DMS114 treated with DMSO at 0.1 percent for 48 hours (cell line): ENCODE measurements around the gene CPNE4.

Experiments
- DNase-seq: peaks from one replicate; lab custom pipeline; 2025; ENCODE audit not compliant: unreplicated experiment; lab: John Stamatoyannopoulos, UW

CPNE4 gene

DNA sequence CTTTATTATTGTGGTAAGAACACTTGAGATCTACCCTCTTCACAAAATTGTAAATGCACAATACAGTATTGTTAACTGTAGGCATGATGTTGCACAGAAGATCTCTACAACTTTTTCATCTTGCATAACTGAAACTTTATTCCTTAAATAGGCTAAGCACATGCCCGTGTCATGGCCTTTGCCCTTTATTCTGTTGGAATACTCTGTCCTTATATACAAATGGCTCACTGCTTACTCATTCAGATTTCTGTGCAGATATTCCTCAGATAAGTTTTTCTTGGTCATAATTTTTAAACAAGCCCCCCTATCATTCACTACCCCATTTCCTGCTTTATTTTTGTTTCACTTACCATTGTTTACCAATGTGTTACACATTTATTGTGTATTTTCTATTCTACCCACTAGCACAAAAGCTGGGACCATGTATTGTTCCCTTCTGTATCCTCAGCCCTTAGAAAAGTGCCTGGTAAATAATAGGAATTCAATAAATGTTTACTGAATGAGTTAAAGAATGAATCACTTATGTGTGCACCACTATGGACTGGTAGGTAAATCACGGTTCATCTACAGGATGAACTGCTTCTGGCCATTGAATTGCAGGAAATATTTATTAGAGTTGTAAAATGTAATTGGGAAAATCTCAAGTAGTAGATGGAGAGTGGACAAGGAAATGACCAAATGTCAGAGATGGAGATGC is 151.0 kb downstream of the CPNE4 start:
- no peak for DNase-seq

DNA sequence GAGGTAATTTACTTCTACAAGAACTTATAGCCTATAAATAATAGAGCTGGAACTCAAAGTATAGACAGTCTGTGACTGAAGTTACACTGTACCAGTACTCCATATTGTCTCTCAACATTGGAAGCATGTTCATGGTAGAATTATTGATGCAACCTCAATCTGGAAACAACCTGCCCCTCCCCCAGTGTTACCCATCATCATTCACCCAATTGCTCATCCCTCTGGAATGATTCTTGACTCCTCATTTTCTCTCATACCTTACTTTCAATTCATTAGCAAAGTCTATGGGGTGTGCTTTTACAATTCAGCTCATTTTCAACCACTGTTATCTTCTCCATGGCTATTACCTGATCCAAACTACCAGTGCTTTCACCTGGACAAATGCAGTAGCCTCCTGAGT is 151.7 kb downstream of the CPNE4 start:
- DNase-seq, result no peak

DNA sequence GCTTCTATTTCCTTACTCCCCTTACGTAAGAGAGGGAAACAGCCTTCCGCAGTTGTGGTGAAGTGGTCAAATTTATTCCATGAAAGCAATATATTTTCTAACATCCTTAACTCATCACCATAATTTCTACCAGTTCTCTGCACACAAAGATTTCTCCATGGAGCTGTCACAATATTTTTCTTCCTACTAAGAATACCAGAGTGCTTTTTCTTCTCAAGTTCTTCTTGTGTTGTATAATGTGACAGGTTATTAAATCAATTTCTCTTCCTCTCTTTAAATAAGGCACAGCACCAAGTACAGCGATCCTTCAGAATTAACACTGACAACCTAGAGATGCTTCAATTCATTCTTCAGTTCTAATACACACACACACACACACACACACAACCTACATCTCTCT is 153.0 kb downstream of the CPNE4 start:
- no peak for DNase-seq

- DNase-seq, result no peak
These were observed 153.9 kb downstream of the CPNE4 start for GRCh38 chr3:131880948-131881347.

GRCh38 chr3:131868203-131868602 is 166.6 kb downstream of the CPNE4 start:
- DNase-seq, result no peak

GRCh38 chr3:131856171-131856570 is 178.6 kb downstream of the CPNE4 start:
- DNase-seq, result no peak

- DNase-seq, result no peak
These were observed 184.6 kb downstream of the CPNE4 start for GRCh38 chr3:131850223-131850622.

GRCh38 chr3:131849616-131850015 is 185.2 kb downstream of the CPNE4 start:
- no peak for DNase-seq

DNA sequence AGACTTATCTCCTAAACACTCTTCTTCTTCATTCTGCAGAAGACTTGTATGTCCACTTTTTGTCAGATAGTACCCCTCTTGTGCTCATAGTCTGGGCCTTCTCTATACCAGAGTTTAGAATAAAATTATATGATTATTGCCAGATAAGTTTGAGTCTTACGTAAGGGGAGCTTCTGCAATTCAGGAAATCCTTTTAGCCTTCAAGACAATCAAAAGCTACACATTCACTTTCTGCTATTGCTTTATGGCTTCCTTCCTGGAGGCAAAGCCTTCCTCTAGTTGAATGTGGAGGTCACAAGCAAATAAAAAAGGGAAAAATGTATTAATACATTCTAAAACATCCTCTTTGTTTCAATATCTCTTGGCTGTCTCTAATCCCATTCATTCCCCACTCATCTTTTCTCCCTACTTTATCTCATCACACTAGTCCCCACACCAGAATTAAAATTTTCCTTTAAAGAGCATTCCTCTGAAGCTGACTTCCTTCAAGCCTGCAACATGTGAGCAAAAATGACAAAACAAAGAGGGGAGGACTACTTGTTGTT is 186.8 kb downstream of the CPNE4 start:
- DNase-seq, result no peak

DNA sequence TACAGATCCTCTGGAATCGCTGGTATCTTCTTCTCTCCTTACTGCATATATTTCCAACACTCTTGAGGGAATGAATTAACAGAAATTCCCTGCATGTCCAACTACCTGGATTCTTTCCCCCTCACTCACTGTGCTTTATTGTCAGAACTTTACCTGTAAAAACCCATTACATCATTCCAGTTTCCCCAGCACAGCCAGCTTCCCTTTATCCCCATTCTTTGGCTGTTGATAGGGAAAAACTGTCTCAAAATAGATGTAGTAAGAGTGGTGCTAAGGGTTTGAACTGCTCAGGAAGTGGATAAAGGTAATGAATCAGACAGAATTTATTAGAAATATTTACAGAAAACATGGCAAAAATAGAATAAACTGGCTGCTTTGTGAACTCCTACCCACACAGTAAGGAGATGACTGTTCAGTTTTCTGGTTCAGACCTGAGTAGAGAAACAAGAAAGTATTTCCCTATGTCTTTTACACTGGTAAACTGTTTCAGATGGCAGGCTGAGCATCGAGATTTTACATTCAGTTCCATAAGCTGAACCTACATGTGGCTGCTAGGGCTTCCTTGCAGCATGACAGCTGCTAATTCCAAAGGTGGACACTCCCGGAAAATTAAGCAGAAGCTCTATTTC is 188.4 kb downstream of the CPNE4 start:
- no peak for DNase-seq

GRCh38 chr3:131843174-131843573 is 191.6 kb downstream of the CPNE4 start:
- no peak for DNase-seq

GRCh38 chr3:131840156-131840797 is 194.5 kb downstream of the CPNE4 start:
- DNase-seq, result no peak

- DNase-seq, result no peak
These were observed 198.9 kb downstream of the CPNE4 start for GRCh38 chr3:131835906-131836305.

- DNase-seq, result no peak
These were observed 203.2 kb downstream of the CPNE4 start for GRCh38 chr3:131831608-131832007.

- DNase-seq, result no peak
These were observed 213.5 kb downstream of the CPNE4 start for GRCh38 chr3:131821191-131821762.

- DNase-seq, result no peak
These were observed 215.3 kb downstream of the CPNE4 start for GRCh38 chr3:131819381-131820055.

DNA sequence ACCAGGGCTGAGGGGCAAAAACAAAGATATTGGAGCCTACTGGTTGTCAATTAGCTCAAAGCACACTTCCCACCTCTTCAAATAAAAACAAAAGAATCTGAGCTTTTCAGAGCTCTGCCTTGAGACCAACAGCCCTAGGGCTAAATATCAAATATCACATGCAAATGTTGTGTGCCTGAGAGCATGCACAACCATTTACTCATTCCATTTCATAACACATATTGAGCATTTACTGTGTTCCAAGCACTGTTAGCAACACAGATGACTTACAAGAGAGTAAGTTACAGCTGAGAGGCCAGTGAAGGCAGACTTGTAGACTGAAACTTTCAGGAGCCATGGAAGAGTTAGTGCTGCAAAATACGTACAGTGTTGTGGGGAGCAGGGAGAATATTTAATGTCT is 222.4 kb downstream of the CPNE4 start:
- DNase-seq, result no peak

GRCh38 chr3:131811481-131811880 is 223.3 kb downstream of the CPNE4 start:
- no peak for DNase-seq

DNA sequence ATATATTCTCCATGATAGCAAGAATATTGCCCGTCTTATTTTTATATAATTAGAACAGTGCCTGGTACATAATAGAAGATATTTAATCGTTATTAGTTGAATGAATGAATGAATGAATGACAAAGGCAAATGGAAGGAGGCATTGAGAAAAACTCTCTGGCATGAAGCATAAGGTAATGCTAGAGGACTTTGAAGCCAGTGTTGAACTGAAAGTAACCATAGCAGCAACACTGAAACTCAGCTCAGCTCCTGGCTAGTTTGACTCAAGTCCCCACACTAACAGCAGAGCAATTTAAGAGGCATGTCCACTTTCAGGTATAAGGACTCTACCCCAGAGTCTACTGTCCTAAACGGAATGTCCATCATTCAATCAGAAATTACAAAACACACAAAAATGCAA is 227.0 kb downstream of the CPNE4 start:
- no peak for DNase-seq

GRCh38 chr3:131806736-131807135 is 228.1 kb downstream of the CPNE4 start:
- no peak for DNase-seq

DNA sequence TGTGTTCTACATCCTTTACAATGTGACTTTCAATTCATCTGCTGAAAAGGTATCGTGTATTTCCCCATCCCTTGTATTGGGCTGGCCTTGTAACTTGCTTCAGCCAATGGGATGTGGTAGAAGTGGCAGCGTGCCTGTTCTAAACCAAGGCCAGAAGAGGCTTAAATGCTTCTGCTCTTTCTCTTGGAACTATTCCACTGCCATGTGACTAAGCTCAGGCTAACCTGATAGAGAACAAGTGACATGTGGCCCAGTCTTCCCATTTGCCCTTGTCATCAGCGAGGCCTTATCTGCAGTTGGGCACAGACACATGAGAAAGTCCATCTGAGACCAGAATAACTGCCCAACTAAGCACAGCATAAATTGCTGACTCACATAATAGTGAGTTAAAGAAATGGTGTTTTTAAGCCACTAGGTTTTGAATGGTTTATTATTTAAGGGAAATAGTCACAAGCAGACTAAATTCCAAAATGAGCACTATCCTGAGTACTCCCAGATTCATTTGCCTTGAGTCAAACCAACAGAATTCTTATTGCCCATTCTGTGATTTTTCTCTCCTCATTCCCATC is 230.2 kb downstream of the CPNE4 start:
- no peak for DNase-seq
